Mammary epithelial cell (primary cell): ENCODE data around the gene MUS81.

ENCODE experiments used
- EZH2 ChIP-seq: IDR thresholded peaks from 2 replicates; pipeline ENCODE4 v1.6.1; 2012; ENCODE audit warnings: low read length, inconsistent platforms, borderline replicate concordance
- TF ChIP-seq, protein P1 (sequence below), 2 donors: IDR thresholded peaks in 1 of 2; conservative IDR thresholded peaks in 1 of 2; 2 replicates each; pipeline ENCODE4 v1.5.1; 2011 to 2012; ENCODE audit warnings: inconsistent platforms in 2 of 2, low read length in 2 of 2, mild to moderate bottlenecking in 2 of 2, control low read depth in 1 of 2, low read depth in 1 of 2; ENCODE audit not compliant: insufficient read depth in 1 of 2; ENCODE audit errors: extremely low read depth in 1 of 2

DNA sequence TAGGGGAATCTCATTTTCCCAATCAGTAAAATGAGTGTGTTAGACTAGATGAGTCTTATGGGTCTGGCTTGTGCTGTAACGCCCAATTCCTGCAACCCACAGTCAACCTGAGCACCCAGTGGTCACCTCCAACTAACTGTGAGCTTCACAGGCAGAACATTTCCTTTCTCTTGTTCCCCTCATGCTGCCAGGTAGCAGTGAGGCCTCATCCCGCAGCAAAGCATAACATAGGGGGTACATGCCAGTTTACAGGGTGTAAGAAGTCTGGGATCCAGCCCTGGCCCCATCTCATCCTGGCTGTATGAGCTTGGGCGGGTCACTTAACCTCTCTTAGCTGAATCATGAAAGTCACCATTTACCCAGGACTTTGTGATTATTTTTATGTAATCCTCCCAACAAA lies 8.7 kb downstream of the MUS81 start:
- TF ChIP-seq, protein P1, sequence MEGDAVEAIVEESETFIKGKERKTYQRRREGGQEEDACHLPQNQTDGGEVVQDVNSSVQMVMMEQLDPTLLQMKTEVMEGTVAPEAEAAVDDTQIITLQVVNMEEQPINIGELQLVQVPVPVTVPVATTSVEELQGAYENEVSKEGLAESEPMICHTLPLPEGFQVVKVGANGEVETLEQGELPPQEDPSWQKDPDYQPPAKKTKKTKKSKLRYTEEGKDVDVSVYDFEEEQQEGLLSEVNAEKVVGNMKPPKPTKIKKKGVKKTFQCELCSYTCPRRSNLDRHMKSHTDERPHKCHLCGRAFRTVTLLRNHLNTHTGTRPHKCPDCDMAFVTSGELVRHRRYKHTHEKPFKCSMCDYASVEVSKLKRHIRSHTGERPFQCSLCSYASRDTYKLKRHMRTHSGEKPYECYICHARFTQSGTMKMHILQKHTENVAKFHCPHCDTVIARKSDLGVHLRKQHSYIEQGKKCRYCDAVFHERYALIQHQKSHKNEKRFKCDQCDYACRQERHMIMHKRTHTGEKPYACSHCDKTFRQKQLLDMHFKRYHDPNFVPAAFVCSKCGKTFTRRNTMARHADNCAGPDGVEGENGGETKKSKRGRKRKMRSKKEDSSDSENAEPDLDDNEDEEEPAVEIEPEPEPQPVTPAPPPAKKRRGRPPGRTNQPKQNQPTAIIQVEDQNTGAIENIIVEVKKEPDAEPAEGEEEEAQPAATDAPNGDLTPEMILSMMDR (conservative IDR thresholded peaks at IDR 0.05 in 1 of 2, IDR thresholded peaks at IDR 0.05 in 1 of 2; ENCODE audit: extremely low read depth in 1 of 2, insufficient read depth in 1 of 2, low read depth in 1 of 2, low read length in 2 of 2), result no peak
- no peak for TF ChIP-seq EZH2
